HG03457 (cell line): ENCODE results near the gene MET.
"Not testable (repeated sequence)": the region's sequence is repeated elsewhere in the genome, so short reads cannot be mapped to it uniquely, and the experiment has no call there.

Experiments used
- ATAC-seq: cut with Tn5 transposase; IDR thresholded peaks from one replicate; pipeline ENCODE4 v1.9.1; 2021; ENCODE audit warnings: moderate number of reproducible peaks; ENCODE audit not compliant: unreplicated experiment

Gene MET

GRCh38 chr7:116726713-116727431 lies 54.9 kb downstream of the MET start:
- no peak for ATAC-seq

- ATAC-seq, result no peak
These were observed 55.5 kb downstream of the MET start for GRCh38 chr7:116727432-116728009.

GRCh38 chr7:116728413-116728812 lies 56.4 kb downstream of the MET start:
- ATAC-seq, result no peak

- no peak for ATAC-seq
These were observed 58.4 kb downstream of the MET start for GRCh38 chr7:116730097-116731022.

GRCh38 chr7:116731023-116731395 lies 59.0 kb downstream of the MET start:
- no peak for ATAC-seq

- ATAC-seq, result no peak
These were observed 59.7 kb downstream of the MET start for GRCh38 chr7:116731445-116732335.

- ATAC-seq, result no peak
These were observed 61.0 kb downstream of the MET start for GRCh38 chr7:116732788-116733694.

GRCh38 chr7:116733924-116734580 lies 62.1 kb downstream of the MET start:
- no peak for ATAC-seq

- no peak for ATAC-seq
These were observed 62.7 kb downstream of the MET start for GRCh38 chr7:116734710-116735109.

GRCh38 chr7:116736927-116737715 lies 65.1 kb downstream of the MET start:
- no peak for ATAC-seq

GRCh38 chr7:116738378-116738777 lies 66.4 kb downstream of the MET start:
- no peak for ATAC-seq

- ATAC-seq, result no peak
These were observed 67.3 kb downstream of the MET start for GRCh38 chr7:116739307-116739706.

GRCh38 chr7:116740231-116740630 lies 68.2 kb downstream of the MET start:
- ATAC-seq, result no peak

- no peak for ATAC-seq
These were observed 68.9 kb downstream of the MET start for GRCh38 chr7:116740755-116741462.

GRCh38 chr7:116741625-116742316 lies 69.8 kb downstream of the MET start:
- ATAC-seq, result no peak

GRCh38 chr7:116742641-116743040 lies 70.6 kb downstream of the MET start:
- ATAC-seq, result no peak

GRCh38 chr7:116743835-116744234 lies 71.8 kb downstream of the MET start:
- ATAC-seq, result not testable (repeated sequence)
